GM10248 (cell line): ENCODE results near the gene RABL6.

Experiments
- CTCF ChIA-PET: fragments of 300-600 bp; sonication (Branson Sonifier 250); formaldehyde crosslinking; extraction: SDS; loops from one replicate; lab custom pipeline; 2021; ENCODE audit warnings: antibody characterized with exemption; lab: Yijun Ruan, JAX
- POLR2A ChIA-PET: fragments of 350-650 bp; sonication (Branson Sonifier 250); formaldehyde crosslinking; extraction: SDS; loops from one replicate; lab custom pipeline; 2020; ENCODE audit warnings: antibody characterized with exemption; lab: Yijun Ruan, JAX
- DNase-seq: peaks from one replicate; pipeline ENCODE4 v3.0.0; 2012; ENCODE audit errors: extremely low spot score
- CTCF ChIP-seq: IDR thresholded peaks from 2 replicates; pipeline ENCODE4 v1.5.1; 2012; ENCODE audit warnings: mild to moderate bottlenecking, low read depth; ENCODE audit errors: extremely low read depth, missing control alignments, control extremely low read depth

Gene RABL6

GRCh38 chr9:136823136-136824046 is 15.6 kb downstream of the RABL6 start:
- no peak for TF ChIP-seq CTCF
- ChIA-PET CTCF (interaction anchor here (1.2 to 4.0 kb wide), 3 partner anchors 10 to 31 kb away, joined by 3 to 26 read pairs (median 3); partner anchors contain the start of gene AJM1), POLR2A (no interaction called here)
- no peak for DNase-seq

- TF ChIP-seq CTCF = no peak
- DNase-seq = no peak
- CTCF ChIA-PET = interaction anchor here (4.0 kb wide), 1 partner anchor 17 kb away, joined by 26 read pairs; the partner anchor contains the start of gene AJM1
- POLR2A ChIA-PET = interaction anchor here (0.6 kb wide), 1 partner anchor 56 kb away, joined by 3 read pairs; no protein-coding TSS in a partner anchor
Observed at GRCh38 chr9:136824496-136825225, 16.9 kb downstream of the RABL6 start.

- ChIA-PET POLR2A (no interaction called here), CTCF (interaction anchor here (1.2 to 4.0 kb wide), 2 partner anchors 16 to 17 kb away, joined by 4 to 26 read pairs; partner anchors contain the start of gene AJM1)
- DNase-seq = no peak
- TF ChIP-seq CTCF = no peak
Observed at GRCh38 chr9:136825295-136826187, 17.8 kb downstream of the RABL6 start.

GRCh38 chr9:136826188-136826541 is 18.4 kb downstream of the RABL6 start:
- peak; percentile 9 for DNase-seq
- TF ChIP-seq CTCF = no peak
- ChIA-PET CTCF (interaction anchor here (1.2 kb wide), 1 partner anchor 15 kb away, joined by 4 read pairs; the partner anchor contains the start of gene AJM1), POLR2A (no interaction called here)

- TF ChIP-seq CTCF = no peak
- POLR2A ChIA-PET = no interaction called here
- peak; percentile 7 for DNase-seq
- CTCF ChIA-PET = interaction anchor here (1.2 to 1.5 kb wide), 2 partner anchors 15 to 208 kb away, joined by 4 read pairs; partner anchors contain the start of gene AJM1
Observed at GRCh38 chr9:136826703-136827582, 19.2 kb downstream of the RABL6 start.
